ENCODE measurements around the gene MYRIP.

MYRIP gene

GRCh38 chr3:40228792-40229350, 419.5 kb downstream of the MYRIP start:
- Histone ChIP-seq H3K9ac (ENCODE audit: low read length) (no peak overlapping the region), H3K9me3 (ENCODE audit: insufficient read depth, low read length) (no peaks in the 10 kb centered on the region; the same call in 1 of the 2 replicates), H3K36me3 (ENCODE audit: low read length) (no peaks in the 10 kb centered on the region), H3K4me2 (ENCODE audit: low read depth, low read length, poor library complexity, severe bottlenecking) (no peak overlapping the region), H3K27ac (ENCODE audit: low read depth, low read length) (no peak overlapping the region), H2AFZ (ENCODE audit: low read depth, low read length, severe bottlenecking) (no peak overlapping the region), H3K79me2 (ENCODE audit: insufficient read depth, low read length) (no peaks in the 10 kb centered on the region), H3K9me2 (replicated peaks; ENCODE audit: insufficient read depth, low read length) (no peaks in the 10 kb centered on the region), H3F3A (ENCODE audit: insufficient read depth) (no peaks in the 10 kb centered on the region), H3K4me3 (ENCODE audit: insufficient read depth, low read length, poor library complexity, severe bottlenecking) (no peak overlapping the region), H3K27me3 (ENCODE audit: low read length) (no peaks in the 10 kb centered on the region), H4K20me1 (ENCODE audit: low read depth, low read length) (no peaks in the 10 kb centered on the region)
- no peak for TF ChIP-seq CTCF (IDR thresholded peaks at IDR 0.05; ENCODE audit: insufficient read depth, low read length, poor library complexity, severe bottlenecking)
- TF ChIP-seq EZH2phosphoT487 (conservative IDR thresholded peaks at IDR 0.05; ENCODE audit: low read length): no peak

DNA sequence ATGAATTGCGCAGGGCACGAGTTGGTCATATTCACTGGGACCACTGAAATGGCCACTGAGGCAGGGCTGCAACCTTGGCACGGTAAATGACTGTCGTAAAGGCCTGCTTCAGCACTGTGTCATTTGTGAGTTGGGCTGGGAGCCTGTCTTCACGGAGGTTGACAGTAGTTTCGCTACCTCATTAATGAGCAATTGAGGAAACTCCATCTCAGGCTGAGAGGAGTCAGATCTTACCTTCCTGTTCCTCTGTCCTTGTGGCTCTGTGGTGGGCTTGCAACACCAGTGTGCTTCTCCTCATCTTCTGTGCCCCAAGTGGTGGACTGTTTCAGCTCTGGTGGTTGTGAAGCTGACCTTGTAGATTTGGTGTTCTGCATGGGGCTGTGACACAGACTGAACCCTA, 420.0 kb downstream of the MYRIP start:
- Histone ChIP-seq H3K9me3 (ENCODE audit: insufficient read depth, low read length) (no peaks in the 10 kb centered on the region; the same call in 1 of the 2 replicates), H3K27me3 (ENCODE audit: low read length) (no peaks in the 10 kb centered on the region), H3K36me3 (ENCODE audit: low read length) (no peaks in the 10 kb centered on the region), H3K4me3 (ENCODE audit: insufficient read depth, low read length, poor library complexity, severe bottlenecking) (no peak overlapping the region), H3K9me2 (replicated peaks; ENCODE audit: insufficient read depth, low read length) (no peaks in the 10 kb centered on the region), H4K20me1 (ENCODE audit: low read depth, low read length) (no peaks in the 10 kb centered on the region), H3K27ac (ENCODE audit: low read depth, low read length) (no peak overlapping the region), H3K9ac (ENCODE audit: low read length) (no peak overlapping the region), H3K4me2 (ENCODE audit: low read depth, low read length, poor library complexity, severe bottlenecking) (no peak overlapping the region), H3F3A (ENCODE audit: insufficient read depth) (no peaks in the 10 kb centered on the region), H2AFZ (ENCODE audit: low read depth, low read length, severe bottlenecking) (no peak overlapping the region), H3K79me2 (ENCODE audit: insufficient read depth, low read length) (no peaks in the 10 kb centered on the region)
- TF ChIP-seq EZH2phosphoT487 (conservative IDR thresholded peaks at IDR 0.05; ENCODE audit: low read length): no peak
- TF ChIP-seq CTCF (IDR thresholded peaks at IDR 0.05; ENCODE audit: insufficient read depth, low read length, poor library complexity, severe bottlenecking): no peak

- Histone ChIP-seq H3F3A (ENCODE audit: insufficient read depth) (no peaks in the 10 kb centered on the region), H3K4me3 (ENCODE audit: insufficient read depth, low read length, poor library complexity, severe bottlenecking) (no peak overlapping the region), H3K4me2 (ENCODE audit: low read depth, low read length, poor library complexity, severe bottlenecking) (no peak overlapping the region), H3K9me2 (replicated peaks; ENCODE audit: insufficient read depth, low read length) (no peaks in the 10 kb centered on the region), H4K20me1 (ENCODE audit: low read depth, low read length) (no peaks in the 10 kb centered on the region), H3K79me2 (ENCODE audit: insufficient read depth, low read length) (no peaks in the 10 kb centered on the region), H3K9ac (ENCODE audit: low read length) (no peak overlapping the region), H3K27ac (ENCODE audit: low read depth, low read length) (no peak overlapping the region), H2AFZ (ENCODE audit: low read depth, low read length, severe bottlenecking) (no peak overlapping the region), H3K9me3 (ENCODE audit: insufficient read depth, low read length) (no peaks in the 10 kb centered on the region; the same call in 1 of the 2 replicates), H3K36me3 (ENCODE audit: low read length) (no peaks in the 10 kb centered on the region), H3K27me3 (ENCODE audit: low read length) (no peaks in the 10 kb centered on the region)
- no peak for TF ChIP-seq CTCF (IDR thresholded peaks at IDR 0.05; ENCODE audit: insufficient read depth, low read length, poor library complexity, severe bottlenecking)
- no peak for TF ChIP-seq EZH2phosphoT487 (conservative IDR thresholded peaks at IDR 0.05; ENCODE audit: low read length)
Observed at GRCh38 chr3:40229963-40230362, 420.6 kb downstream of the MYRIP start.

Data from SU-DHL-6 (cell line).